HCT116 (cell line): ENCODE results near the gene PTBP3. TPM values are rescaled to one million over a fixed set of nuclear protein-coding genes. Genes with fewer than 3 reads are reported as not detected.
"Not testable (repeated sequence)": the region's sequence is repeated elsewhere in the genome, so short reads cannot be mapped to it uniquely, and the experiment has no call there.

Experiments
- ATAC-seq: fragments of 200-7000 bp; cut with Tn5 transposase; 2 replicates; pipeline ENCODE4 v1.9.1; 2020; ENCODE audit warnings: mild to moderate bottlenecking, moderate library complexity
- BruUV-seq: library from RNA; stranded (reverse); fragments of 400-500 nt; replicated peaks from 2 replicates; lab custom pipeline; 2021; lab: Mats Ljungman, UMichigan
- CTCF ChIA-PET: fragments of 300-600 bp; sonication (Branson Sonifier 250); formaldehyde crosslinking; loops from one replicate; lab custom pipeline; 2021; ENCODE audit warnings: antibody characterized with exemption; lab: Charles Lee
- POLR2A ChIA-PET: fragments of 300-600, 350-600 bp; sonication (Branson Sonifier 250); formaldehyde crosslinking; loops from one replicate; lab custom pipeline; 2021; ENCODE audit warnings: antibody characterized with exemption; lab: Charles Lee
- RAD21 ChIA-PET, 2 experiments: fragments of 300-600 bp; sonication (Branson Sonifier 250); formaldehyde crosslinking; loops; one replicate each; lab custom pipeline; 2023; ENCODE audit warnings: low total read pairs in 2 of 2; ENCODE audit not compliant: uncharacterized antibody in 2 of 2, unreplicated experiment in 2 of 2, low non-redundant PET in 1 of 2; lab: Charles Lee
- DNase-seq: peaks from one replicate; pipeline ENCODE4 v3.0.0-alpha.2; 2010; ENCODE audit warnings: low read depth, low spot score
- H2AFZ ChIP-seq: fragments of 200-600 bp; shearing (Covaris generic), sonication (generic); 2 replicates; pipeline ENCODE4 v1.6.1; 2017; ENCODE audit warnings: low read depth, mixed run types, mixed read lengths, antibody characterized with exemption, low read length; ENCODE audit not compliant: poor library complexity, severe bottlenecking
- H3K27ac ChIP-seq: 2 replicates; pipeline ENCODE4 v1.5.1; 2012; ENCODE audit warnings: low read depth, low read length
- H3K27me3 ChIP-seq: fragments of 200-600 bp; sonication (generic); 2 replicates; pipeline ENCODE4 v1.6.1; 2016; ENCODE audit warnings: mixed run types, low read length, mixed read lengths; ENCODE audit not compliant: insufficient read depth
- H3K36me3 ChIP-seq, 2 experiments: fragments of 200-500 bp in 1 of 2; fragments of 200-600 bp in 1 of 2; sonication (Bioruptor generic) in 1 of 2; sonication (generic) in 1 of 2; 2 replicates each; pipeline versions ENCODE4 v1.5.1 to v1.6.1; 2014 to 2016; ENCODE audit warnings: low read length in 2 of 2, inconsistent platforms in 1 of 2, mixed read lengths in 1 of 2, mixed run types in 1 of 2; ENCODE audit not compliant: insufficient read depth in 2 of 2, control insufficient read depth in 1 of 2
- H3K4me1 ChIP-seq, 2 experiments: fragments of 200-600 bp in 1 of 2; sonication (generic) in 1 of 2; 2 replicates each; pipeline versions ENCODE4 v1.5.1 to v1.6.1; 2012 to 2017; ENCODE audit warnings: low read length in 2 of 2, inconsistent platforms in 1 of 2, mild to moderate bottlenecking in 1 of 2, mixed read lengths in 1 of 2, mixed run types in 1 of 2, moderate library complexity in 1 of 2; ENCODE audit not compliant: insufficient read depth in 2 of 2, control insufficient read depth in 1 of 2
- H3K4me2 ChIP-seq: fragments of 200-600 bp; sonication (generic); 2 replicates; pipeline ENCODE4 v1.6.1; 2017; ENCODE audit warnings: mixed run types, low read length, mixed read lengths
- H3K4me3 ChIP-seq, 2 experiments: fragments of 200-600 bp in 1 of 2; sonication (generic) in 1 of 2; replicated peaks in 1 of 2; 2 replicates each; pipeline ENCODE4 v1.5.1; 2011 to 2016; ENCODE audit warnings: low read length in 2 of 2, control low read depth in 1 of 2, low read depth in 1 of 2, mild to moderate bottlenecking in 1 of 2, mixed read lengths in 1 of 2, mixed run types in 1 of 2
- H3K79me2 ChIP-seq: fragments of 200-600 bp; sonication (generic); 2 replicates; pipeline ENCODE4 v1.6.1; 2017; ENCODE audit warnings: mild to moderate bottlenecking, mixed run types, low read length, moderate library complexity, mixed read lengths; ENCODE audit not compliant: insufficient read depth
- H3K9ac ChIP-seq: fragments of 200-600 bp; sonication (generic); 2 replicates; pipeline ENCODE4 v1.6.1; 2016; ENCODE audit warnings: low read length, mixed read lengths
- H3K9me2 ChIP-seq: fragments of 200-600 bp; sonication (generic), shearing (Covaris generic); 2 replicates; pipeline ENCODE4 v1.6.1; 2017; ENCODE audit warnings: mixed run types, mild to moderate bottlenecking, moderate library complexity; ENCODE audit not compliant: insufficient read depth
- H3K9me3 ChIP-seq, 2 experiments: fragments of 200-500 bp in 1 of 2; fragments of 200-600 bp in 1 of 2; sonication (Bioruptor generic) in 1 of 2; sonication (generic) in 1 of 2; 2 replicates each; pipeline ENCODE4 v1.6.1; 2014 to 2017; ENCODE audit warnings: low read length in 2 of 2, mixed read lengths in 2 of 2, inconsistent platforms in 1 of 2, low read depth in 1 of 2, mild to moderate bottlenecking in 1 of 2, mixed run types in 1 of 2, moderate library complexity in 1 of 2; ENCODE audit not compliant: control insufficient read depth in 1 of 2, insufficient read depth in 1 of 2
- H4K20me1 ChIP-seq: fragments of 200-600 bp; sonication (generic), shearing (Covaris generic); 2 replicates; pipeline ENCODE4 v1.6.1; 2017; ENCODE audit warnings: mixed run types, mild to moderate bottlenecking, moderate library complexity; ENCODE audit not compliant: insufficient read depth
- CTCF ChIP-seq, 3 experiments: fragments of 200-600 bp in 1 of 3; sonication (generic) in 1 of 3; IDR thresholded peaks in 2 of 3; conservative IDR thresholded peaks in 1 of 3; 2 replicates each; pipeline ENCODE4 v1.5.1; 2012 to 2017; ENCODE audit warnings: low read depth in 2 of 3, low read length in 2 of 3, antibody characterized with exemption in 1 of 3, borderline replicate concordance in 1 of 3, control low read depth in 1 of 3, mild to moderate bottlenecking in 1 of 3, mixed read lengths in 1 of 3, mixed run types in 1 of 3, moderate library complexity in 1 of 3; ENCODE audit not compliant: insufficient read depth in 1 of 3
- RAD21 ChIP-seq: IDR thresholded peaks from 2 replicates; pipeline ENCODE4 v1.6.1; 2012; ENCODE audit warnings: low read depth, mild to moderate bottlenecking
- SP1 ChIP-seq: IDR thresholded peaks from 2 replicates; pipeline ENCODE4 v1.6.1; 2012; ENCODE audit warnings: low read depth
- intact Hi-C: fragments of 100-400 bp; cut with micrococcal nuclease; formaldehyde crosslinking; loops from 2 replicates; pipeline ENCODE4 v1.10.0; 2022
- total RNA-seq: library from RNA; stranded (reverse); gene quantifications from one replicate; pipeline ENCODE4 v1.2.1, GENCODE V29; 2021; ENCODE audit not compliant: unreplicated experiment

The PTBP3 gene
- total RNA-seq, 1 experiment from 2014 or later = 102 TPM

- intact Hi-C loops = loop anchor here (10.0 kb wide), 1 partner anchor 602 kb away; no protein-coding TSS in a partner anchor
Observed at GRCh38 chr9:112366591-112366990, 33.2 kb upstream of the PTBP3 start.

GRCh38 chr9:112365257-112365656 lies 31.8 kb upstream of the PTBP3 start:
- H3K9me3 ChIP-seq, H3K36me3 ChIP-seq, DNase-seq, H3K4me2 ChIP-seq, H3K79me2 ChIP-seq, H2AFZ ChIP-seq, RAD21 ChIA-PET, BruUV-seq, H3K4me3 ChIP-seq, H3K27me3 ChIP-seq, H3K27ac ChIP-seq, POLR2A ChIA-PET, H3K4me1 ChIP-seq, H4K20me1 ChIP-seq, H3K9ac ChIP-seq, ATAC-seq, H3K9me2 ChIP-seq: not testable (repeated sequence)
- intact Hi-C loops = loop anchor here (10.0 kb wide), 1 partner anchor 600 kb away; no protein-coding TSS in a partner anchor
- CTCF ChIA-PET = interaction anchor here (1.3 kb wide), 1 partner anchor 253 kb away, joined by 4 read pairs; no protein-coding TSS in a partner anchor

More at GRCh38 chr9:112366591-112366990, 33.2 kb upstream of the PTBP3 start:
- TF ChIP-seq CTCF (IDR thresholded peaks at IDR 0.05 in 2 of 3, conservative IDR thresholded peaks at IDR 0.05 in 1 of 3; ENCODE audit: borderline replicate concordance in 1 of 3, insufficient read depth in 1 of 3, low read depth in 2 of 3, low read length in 2 of 3) (peak; percentile 7 to 42 (median 34); a peak in 4 of 6 replicates), RAD21 (peak; percentile 14; the same call in 1 of the 2 replicates), SP1 (no peak)
- TF ChIP-seq, all 23 proteins: peak for 2
- ATAC-seq (peak; percentile 80), DNase-seq (peak; percentile 18)
- no peaks in the 10 kb centered on the region for H3K36me3 ChIP-seq
- H2AFZ ChIP-seq = no peak overlapping the region
- no peaks in the 10 kb centered on the region for H3K27me3 ChIP-seq
- H3K79me2 ChIP-seq = no peaks in the 10 kb centered on the region
- no TSS peak for BruUV-seq
- no peaks in the 10 kb centered on the region for H4K20me1 ChIP-seq
- ChIA-PET RAD21 (no interaction called here), POLR2A (interaction anchor here (0.8 to 1.6 kb wide), 2 partner anchors 11 to 13 kb away, joined by 3 to 12 read pairs; partner anchors contain the start of gene HSDL2), CTCF (interaction anchor here (0.7 to 1.2 kb wide), 3 partner anchors 13 to 256 kb away, joined by 3 to 8 read pairs (median 8); partner anchors contain the start of gene HSDL2)
- no peak overlapping the region for H3K4me2 ChIP-seq
- no peaks in the 10 kb centered on the region for H3K9me3 ChIP-seq
- no peak overlapping the region for H3K9ac ChIP-seq
- H3K4me1 ChIP-seq = no peaks in the 10 kb centered on the region
- no peak overlapping the region for H3K4me3 ChIP-seq
- no peaks in the 10 kb centered on the region for H3K9me2 ChIP-seq
- no peak overlapping the region for H3K27ac ChIP-seq
